Cardiac muscle cell (in vitro differentiated cells and primary cell): ENCODE data around the gene TRABD. TPM values are rescaled to one million over a fixed set of nuclear protein-coding genes. Genes with fewer than 3 reads are reported as not detected.

ENCODE experiments used
- DNase-seq, 2 donors: peaks; one replicate each; pipeline versions ENCODE4 v3.0.0 to v3.0.0-alpha.2; 2010 to 2017; ENCODE audit warnings: low read depth in 1 of 2, low spot score in 1 of 2
- H3K27ac ChIP-seq: fragments of 200-600 bp; sonication (generic); 2 replicates; pipeline ENCODE4 v1.5.1; 2016
- H3K27me3 ChIP-seq: fragments of 200-600 bp; sonication (generic); 2 replicates; pipeline ENCODE4 v1.6.0; 2016; ENCODE audit warnings: control low read depth
- H3K36me3 ChIP-seq: fragments of 200-600 bp; sonication (generic); 2 replicates; pipeline ENCODE4 v1.5.1; 2016; ENCODE audit warnings: control low read depth
- H3K4me1 ChIP-seq: fragments of 200-600 bp; sonication (generic); 2 replicates; pipeline ENCODE4 v1.8.1; 2017; ENCODE audit warnings: low read depth, mild to moderate bottlenecking, mixed run types
- H3K4me3 ChIP-seq: fragments of 200-600 bp; sonication (generic); 2 replicates; pipeline ENCODE4 v1.5.1; 2016; ENCODE audit warnings: mild to moderate bottlenecking
- H3K9me3 ChIP-seq: fragments of 200-600 bp; sonication (generic); 2 replicates; pipeline ENCODE4 v1.5.1; 2017; ENCODE audit warnings: low read depth, mild to moderate bottlenecking, control low read depth
- polyA plus RNA-seq: library from polyadenylated mRNA; unstranded; fragments of >200 nt; fragmentation: Nextera tagmentation; extraction: Ambion mirVana; gene quantifications from 2 replicates; pipeline ENCODE4 v1.2.1, GENCODE V29; 2016
- total RNA-seq: library from RNA; depleted of rRNA; stranded (reverse); fragments of >200 nt; gene quantifications from 2 replicates; pipeline ENCODE4 v1.2.3, GENCODE V29; 2016
- TF ChIP-seq, protein P1 (sequence below): IDR thresholded peaks from 2 replicates; pipeline ENCODE4 v1.5.1; 2012; ENCODE audit warnings: low read depth, mild to moderate bottlenecking, low read length

Gene TRABD
- total and polyA plus RNA-seq, 2 experiments from 2014 or later: 50.7 to 59.6 TPM

- DNase-seq: no peak
- peak overlapping the region; percentile 88 for H3K27ac ChIP-seq
- H3K4me1 ChIP-seq: peaks cover 22% of the 10 kb centered on the region
- peak overlapping the region; percentile 81 for H3K4me3 ChIP-seq
- H3K27me3 ChIP-seq: no peaks in the 10 kb centered on the region
- TF ChIP-seq, protein P1, sequence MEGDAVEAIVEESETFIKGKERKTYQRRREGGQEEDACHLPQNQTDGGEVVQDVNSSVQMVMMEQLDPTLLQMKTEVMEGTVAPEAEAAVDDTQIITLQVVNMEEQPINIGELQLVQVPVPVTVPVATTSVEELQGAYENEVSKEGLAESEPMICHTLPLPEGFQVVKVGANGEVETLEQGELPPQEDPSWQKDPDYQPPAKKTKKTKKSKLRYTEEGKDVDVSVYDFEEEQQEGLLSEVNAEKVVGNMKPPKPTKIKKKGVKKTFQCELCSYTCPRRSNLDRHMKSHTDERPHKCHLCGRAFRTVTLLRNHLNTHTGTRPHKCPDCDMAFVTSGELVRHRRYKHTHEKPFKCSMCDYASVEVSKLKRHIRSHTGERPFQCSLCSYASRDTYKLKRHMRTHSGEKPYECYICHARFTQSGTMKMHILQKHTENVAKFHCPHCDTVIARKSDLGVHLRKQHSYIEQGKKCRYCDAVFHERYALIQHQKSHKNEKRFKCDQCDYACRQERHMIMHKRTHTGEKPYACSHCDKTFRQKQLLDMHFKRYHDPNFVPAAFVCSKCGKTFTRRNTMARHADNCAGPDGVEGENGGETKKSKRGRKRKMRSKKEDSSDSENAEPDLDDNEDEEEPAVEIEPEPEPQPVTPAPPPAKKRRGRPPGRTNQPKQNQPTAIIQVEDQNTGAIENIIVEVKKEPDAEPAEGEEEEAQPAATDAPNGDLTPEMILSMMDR: no peak
- no peaks in the 10 kb centered on the region for H3K9me3 ChIP-seq
- H3K36me3 ChIP-seq: peaks cover 6% of the 10 kb centered on the region
Observed at GRCh38 chr22:50243685-50244419, 58.1 kb downstream of the TRABD start.

GRCh38 chr22:50244420-50245213, 58.9 kb downstream of the TRABD start, which contains the start of gene TUBGCP6:
Gene TUBGCP6 (minus strand): TSS chr22:50245023. CDS start chr22:50244459, 564 bp downstream.
- TF ChIP-seq, protein P1: peak; percentile 6
- DNase-seq: peak; percentile 95 to 97
- H3K4me3 ChIP-seq: peak within 1 kb of the TSS; percentile 81
- peaks cover 22% of the 10 kb centered on the region for H3K4me1 ChIP-seq
- no peaks in the 10 kb centered on the region for H3K27me3 ChIP-seq
- H3K36me3 ChIP-seq: peaks cover 6% of the 10 kb centered on the region
- no peaks in the 10 kb centered on the region for H3K9me3 ChIP-seq
- peak within 1 kb of the TSS; percentile 88 for H3K27ac ChIP-seq

- no peak for DNase-seq
- Histone ChIP-seq H3K36me3 (peaks cover 6% of the 10 kb centered on the region), H3K4me3 (peak overlapping the region; percentile 81), H3K9me3 (no peaks in the 10 kb centered on the region), H3K27ac (peak overlapping the region; percentile 88), H3K4me1 (peaks cover 27% of the 10 kb centered on the region), H3K27me3 (no peaks in the 10 kb centered on the region)
- TF ChIP-seq, protein P1: no peak
Observed at GRCh38 chr22:50245214-50246072, 59.7 kb downstream of the TRABD start.

DNA sequence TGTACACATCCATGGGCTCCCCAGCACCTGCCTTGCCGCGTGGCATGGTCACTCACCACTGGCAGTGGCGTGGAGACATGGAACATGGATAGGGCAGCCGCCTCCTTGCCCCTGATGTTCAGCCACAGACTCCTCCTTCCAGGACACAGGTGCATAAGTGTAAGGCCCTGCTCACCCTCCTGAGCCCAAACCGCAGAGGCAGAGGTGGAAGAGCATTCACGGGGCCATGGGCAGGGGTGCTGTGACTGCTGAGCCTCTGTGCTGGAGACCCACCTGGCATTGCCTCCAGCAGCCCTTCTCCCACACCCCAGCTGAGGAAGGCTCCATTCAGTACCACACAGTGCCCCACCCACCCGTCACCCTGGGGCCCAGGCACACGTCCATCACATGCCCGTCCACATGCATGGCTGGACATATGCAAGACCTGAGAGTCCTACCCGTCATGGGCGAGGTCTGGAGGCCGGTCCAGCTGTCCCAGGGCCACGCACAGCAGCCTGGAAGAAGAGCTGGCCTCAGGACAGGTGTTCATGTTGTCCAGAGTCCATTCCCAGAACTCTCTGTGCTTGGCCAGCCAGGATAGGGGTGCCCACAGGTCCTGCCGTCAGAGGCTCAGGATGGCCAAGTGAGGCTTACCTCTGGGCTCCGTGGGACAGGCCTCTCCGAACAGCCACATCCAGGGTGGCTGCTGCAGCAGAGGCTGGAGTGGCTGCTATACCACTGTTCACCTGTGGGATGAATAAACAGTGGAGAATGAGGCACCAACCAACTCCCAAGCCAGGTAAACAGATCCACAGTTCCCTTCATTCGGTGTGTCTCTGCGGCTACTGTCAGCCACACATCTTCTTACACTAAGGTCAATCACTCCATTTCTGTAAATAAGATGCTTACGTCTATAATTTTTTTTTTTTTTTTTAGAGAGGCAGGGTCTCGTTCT, 60.8 kb downstream of the TRABD start:
- TF ChIP-seq, protein P1: no peak
- no peak for DNase-seq
- Histone ChIP-seq H3K27ac (no peak overlapping the region), H3K4me1 (peaks cover 26% of the 10 kb centered on the region), H3K9me3 (no peaks in the 10 kb centered on the region), H3K27me3 (no peaks in the 10 kb centered on the region), H3K36me3 (peaks cover 6% of the 10 kb centered on the region), H3K4me3 (no peak overlapping the region)
